Measurements from ENCODE around the gene RGS9BP. TPM values are rescaled to one million over a fixed set of nuclear protein-coding genes. Genes with fewer than 3 reads are reported as not detected.

The RGS9BP gene
- total and polyA plus RNA-seq, 2 experiments from 2014 or later, result 0.83 TPM; not detected in 1

GRCh38 chr19:32680986-32681385, 5.3 kb downstream of the RGS9BP start (continued):
- TF ChIP-seq EZH2phosphoT487 (IDR thresholded peaks at IDR 0.05; ENCODE audit: unreplicated experiment) (no peak), ZNF462 (CRISPR knock-in tag; IDR thresholded peaks at IDR 0.05) (no peak), EZH2 (IDR thresholded peaks at IDR 0.05; ENCODE audit: low read depth, unreplicated experiment) (no peak), JUNB (IDR thresholded peaks at IDR 0.05; ENCODE audit: unreplicated experiment) (no peak), CREB1 (CRISPR knock-in tag; IDR thresholded peaks at IDR 0.05; ENCODE audit: low read depth) (no peak)

- H3K4me3 Mint-ChIP-seq, result no peak overlapping the region
- H3K4me3 ChIP-seq, result no peak overlapping the region
- no peak overlapping the region for H3K4me2 ChIP-seq
- no peaks in the 10 kb centered on the region for H3K79me2 ChIP-seq (replicated peaks; ENCODE audit: insufficient read depth)
- H3K9me3 Mint-ChIP-seq, result no peaks in the 10 kb centered on the region
- no peak overlapping the region for H3K27ac Mint-ChIP-seq
- H3K36me3 ChIP-seq (ENCODE audit: insufficient read depth), result no peaks in the 10 kb centered on the region
- 0 out of 2 replicates have a peak, but pooled peaks cover 2% of the 10 kb centered on the region for H3F3A ChIP-seq (replicated peaks; ENCODE audit: low read depth)
- no peaks in the 10 kb centered on the region for H3K36me3 Mint-ChIP-seq (ENCODE audit: low read depth)
- no peak overlapping the region for H3K27ac ChIP-seq (ENCODE audit: low read depth)
- H2AFZ ChIP-seq, result no peak overlapping the region
- peaks cover 5% of the 10 kb centered on the region for H3K4me1 Mint-ChIP-seq
- H3K4me1 ChIP-seq (ENCODE audit: insufficient read depth), result 0 out of 2 replicates have a peak, but pooled peaks cover 2% of the 10 kb centered on the region
- H3K27me3 ChIP-seq (ENCODE audit: insufficient read depth), result peaks cover 19% of the 10 kb centered on the region
- DNase-seq (ENCODE audit: low spot score), result no peak
- H3K9me2 ChIP-seq (ENCODE audit: insufficient read depth), result no peaks in the 10 kb centered on the region
- H3K27me3 Mint-ChIP-seq (ENCODE audit: insufficient read depth, low read depth, poor library complexity), result peaks cover 12% of the 10 kb centered on the region
- no peak for ATAC-seq
- H4K20me1 ChIP-seq (replicated peaks; ENCODE audit: insufficient read depth), result peaks cover 3% of the 10 kb centered on the region; the same call in 1 of the 2 replicates
- no peak for TF ChIP-seq EZH2 (IDR thresholded peaks at IDR 0.05; ENCODE audit: low read depth, unreplicated experiment)
- TF ChIP-seq ZNF462 (CRISPR knock-in tag; IDR thresholded peaks at IDR 0.05), result no peak
These were observed 6.7 kb downstream of the RGS9BP start for GRCh38 chr19:32682317-32682716.
